ENCODE data around the gene NRG2. TPM values are rescaled to one million over a fixed set of nuclear protein-coding genes. Genes with fewer than 3 reads are reported as not detected.

The NRG2 gene
- total and polyA plus RNA-seq, 5 donors: 1.1 to 3.6 (median 1.8) TPM

GRCh38 chr5:139915266-139915665 is 127.8 kb downstream of the NRG2 start:
- Histone ChIP-seq H3K27me3 (ENCODE audit: control insufficient read depth, insufficient read depth) (no peaks in the 10 kb centered on the region), H3K4me1 (ENCODE audit: control insufficient read depth, insufficient read depth, low read length) (no peaks in the 10 kb centered on the region), H3K4me3 (ENCODE audit: low read length) (no peak overlapping the region), H3K9me3 (ENCODE audit: control insufficient read depth, low read length) (no peaks in the 10 kb centered on the region), H3K27ac (ENCODE audit: low read length) (no peak overlapping the region)
- 79% methylated on average over 3 of the region's 3 CpGs for WGBS
- DNase-seq: no peak
- intact Hi-C loops (cut with DNase I): no loop called here
- no peak for ATAC-seq

DNA sequence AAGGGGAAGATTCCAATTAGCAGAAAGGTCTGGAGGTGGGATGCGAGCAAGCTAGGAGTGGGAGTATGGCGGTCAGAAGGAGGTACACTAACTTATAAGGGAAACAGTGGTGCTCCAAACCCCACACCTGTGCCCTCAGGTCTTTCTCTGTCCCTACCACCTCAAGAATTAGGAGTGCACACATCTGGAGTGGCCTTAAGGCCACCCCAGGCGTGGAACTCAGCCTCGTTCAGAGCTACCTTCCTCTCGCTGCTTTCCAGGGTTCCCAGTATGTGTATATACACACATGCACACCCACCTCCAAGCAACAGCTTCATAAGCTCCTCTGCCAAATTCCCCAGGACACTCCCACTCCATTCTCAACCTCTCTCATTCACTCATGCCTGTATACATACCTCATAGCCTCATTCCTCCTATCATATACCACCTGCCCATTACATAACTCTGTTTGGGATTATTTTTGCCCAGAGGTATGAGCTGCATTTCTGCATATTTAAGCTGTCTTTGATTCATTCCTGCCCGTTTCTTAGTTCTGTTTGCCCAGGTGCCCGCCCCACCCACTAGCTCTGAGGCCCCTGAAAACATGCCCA is 128.8 kb downstream of the NRG2 start:
- WGBS: 84% methylated on average over 7 of the region's 7 CpGs
- DNase-seq: no peak
- no peaks in the 10 kb centered on the region for H3K27me3 ChIP-seq (ENCODE audit: control insufficient read depth, insufficient read depth)
- no peak for ATAC-seq
- H3K9me3 ChIP-seq (ENCODE audit: control insufficient read depth, low read length): no peaks in the 10 kb centered on the region
- intact Hi-C loops (cut with DNase I): no loop called here
- no peaks in the 10 kb centered on the region for H3K4me1 ChIP-seq (ENCODE audit: control insufficient read depth, insufficient read depth, low read length)
- H3K4me3 ChIP-seq (ENCODE audit: low read length): no peak overlapping the region
- no peak overlapping the region for H3K27ac ChIP-seq (ENCODE audit: low read length)

- intact Hi-C loops (cut with DNase I): no loop called here
- ATAC-seq: no peak
- WGBS: 96% methylated on average over 4 of the region's 4 CpGs
- H3K4me1 ChIP-seq (ENCODE audit: control insufficient read depth, insufficient read depth, low read length): no peaks in the 10 kb centered on the region
- no peaks in the 10 kb centered on the region for H3K27me3 ChIP-seq (ENCODE audit: control insufficient read depth, insufficient read depth)
- no peaks in the 10 kb centered on the region for H3K9me3 ChIP-seq (ENCODE audit: control insufficient read depth, low read length)
- no peak overlapping the region for H3K27ac ChIP-seq (ENCODE audit: low read length)
- DNase-seq: no peak
- H3K4me3 ChIP-seq (ENCODE audit: low read length): no peak overlapping the region
Observed at GRCh38 chr5:139912804-139913203, 130.3 kb downstream of the NRG2 start.

- Histone ChIP-seq H3K4me3 (ENCODE audit: low read length) (no peak overlapping the region), H3K4me1 (ENCODE audit: control insufficient read depth, insufficient read depth, low read length) (no peaks in the 10 kb centered on the region), H3K9me3 (ENCODE audit: control insufficient read depth, low read length) (no peaks in the 10 kb centered on the region), H3K27ac (ENCODE audit: low read length) (no peak overlapping the region), H3K27me3 (ENCODE audit: control insufficient read depth, insufficient read depth) (no peaks in the 10 kb centered on the region)
- intact Hi-C loops (cut with DNase I): no loop called here
- WGBS: 89% methylated on average over 3 of the region's 3 CpGs
- DNase-seq (no peak), ATAC-seq (no peak)
Observed at GRCh38 chr5:139912158-139912557, 130.9 kb downstream of the NRG2 start.

DNA sequence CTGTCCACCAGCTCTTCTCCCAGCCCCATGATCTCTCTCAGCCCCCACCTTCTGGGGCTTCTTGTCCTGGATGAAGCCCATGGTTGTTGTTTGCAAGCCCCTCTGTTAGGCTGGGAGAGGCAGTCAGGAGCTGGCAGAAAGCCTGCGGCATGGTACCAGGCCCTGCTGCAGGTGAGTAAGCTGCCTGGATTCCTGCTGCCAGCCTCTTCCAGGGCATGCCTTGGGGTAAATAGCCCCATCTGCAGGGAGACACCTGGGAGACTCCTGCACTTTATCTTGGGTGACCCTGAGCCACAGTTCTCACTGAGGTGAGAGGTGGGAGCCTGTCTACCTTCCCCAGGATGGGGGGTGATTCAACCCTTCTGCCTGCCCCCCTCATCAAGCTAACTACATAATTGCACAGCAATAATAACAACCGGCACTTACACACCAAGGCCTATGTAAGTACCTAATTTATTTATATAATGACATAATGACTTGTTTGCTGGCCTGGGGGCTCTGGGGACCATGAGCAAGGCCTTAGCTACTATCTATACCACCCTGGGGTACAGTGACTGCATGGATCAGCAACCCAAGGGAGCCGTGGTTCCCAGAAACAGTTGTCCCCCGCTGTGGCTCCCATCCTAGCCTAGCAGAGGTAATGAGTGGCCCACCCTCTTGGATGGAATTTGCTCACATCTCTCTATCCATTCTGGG is 131.5 kb downstream of the NRG2 start:
- intact Hi-C loops (cut with DNase I): no loop called here
- Histone ChIP-seq H3K27ac (ENCODE audit: low read length) (no peak overlapping the region), H3K4me1 (ENCODE audit: control insufficient read depth, insufficient read depth, low read length) (no peaks in the 10 kb centered on the region), H3K4me3 (ENCODE audit: low read length) (no peak overlapping the region), H3K27me3 (ENCODE audit: control insufficient read depth, insufficient read depth) (no peaks in the 10 kb centered on the region), H3K9me3 (ENCODE audit: control insufficient read depth, low read length) (no peaks in the 10 kb centered on the region)
- no peak for ATAC-seq
- DNase-seq: no peak
- WGBS: 97% methylated on average over 4 of the region's 4 CpGs

DNA sequence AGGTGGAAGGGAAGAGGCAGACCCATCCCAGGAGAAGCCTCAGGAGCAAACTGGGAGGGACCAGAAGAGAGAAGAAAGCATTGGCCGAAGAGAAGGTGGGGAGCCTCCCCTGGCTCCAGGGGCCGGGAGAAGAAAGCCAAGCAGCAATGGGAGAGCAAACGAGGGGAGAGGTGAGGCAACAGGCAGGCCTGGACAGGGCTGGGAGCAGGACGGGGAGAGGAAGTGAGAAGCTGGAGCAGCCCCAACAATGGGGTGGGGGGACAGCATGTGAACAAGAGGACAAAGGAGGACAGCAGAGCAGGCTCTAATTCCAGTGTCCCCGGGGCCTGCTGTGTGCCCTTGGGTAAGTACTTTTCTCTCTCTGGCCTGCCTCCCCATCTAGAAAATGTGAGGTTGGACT is 132.2 kb downstream of the NRG2 start:
- intact Hi-C loops (cut with DNase I): no loop called here
- no peaks in the 10 kb centered on the region for H3K4me1 ChIP-seq (ENCODE audit: control insufficient read depth, insufficient read depth, low read length)
- H3K27ac ChIP-seq (ENCODE audit: low read length): no peak overlapping the region
- no peaks in the 10 kb centered on the region for H3K9me3 ChIP-seq (ENCODE audit: control insufficient read depth, low read length)
- 74% methylated on average over 5 of the region's 5 CpGs for WGBS
- ATAC-seq (no peak), DNase-seq (no peak)
- no peak overlapping the region for H3K4me3 ChIP-seq (ENCODE audit: low read length)
- no peaks in the 10 kb centered on the region for H3K27me3 ChIP-seq (ENCODE audit: control insufficient read depth, insufficient read depth)

- H3K27ac ChIP-seq (ENCODE audit: low read length): no peak overlapping the region
- H3K4me1 ChIP-seq (ENCODE audit: control insufficient read depth, insufficient read depth, low read length): no peaks in the 10 kb centered on the region
- ATAC-seq (no peak), DNase-seq (no peak)
- intact Hi-C loops (cut with DNase I): no loop called here
- no peaks in the 10 kb centered on the region for H3K9me3 ChIP-seq (ENCODE audit: control insufficient read depth, low read length)
- 67% methylated on average over 3 of the region's 3 CpGs for WGBS
- no peak overlapping the region for H3K4me3 ChIP-seq (ENCODE audit: low read length)
- H3K27me3 ChIP-seq (ENCODE audit: control insufficient read depth, insufficient read depth): no peaks in the 10 kb centered on the region
Observed at GRCh38 chr5:139910036-139910435, 133.1 kb downstream of the NRG2 start.

GRCh38 chr5:139908749-139909148 is 134.3 kb downstream of the NRG2 start:
- no peaks in the 10 kb centered on the region for H3K9me3 ChIP-seq (ENCODE audit: control insufficient read depth, low read length)
- H3K27ac ChIP-seq (ENCODE audit: low read length): no peak overlapping the region
- intact Hi-C loops (cut with DNase I): no loop called here
- DNase-seq (peak in 2 of 3 donors; percentile 45 to 68), ATAC-seq (peak; percentile 22 to 37)
- H3K4me3 ChIP-seq (ENCODE audit: low read length): no peak overlapping the region
- H3K27me3 ChIP-seq (ENCODE audit: control insufficient read depth, insufficient read depth): no peaks in the 10 kb centered on the region
- 80% methylated on average over 2 of the region's 2 CpGs for WGBS
- peaks cover 2% of the 10 kb centered on the region for H3K4me1 ChIP-seq (ENCODE audit: control insufficient read depth, insufficient read depth, low read length)

GRCh38 chr5:139906661-139907060 is 136.4 kb downstream of the NRG2 start:
- no peak overlapping the region for H3K4me3 ChIP-seq (ENCODE audit: low read length)
- no peak for DNase-seq
- H3K27me3 ChIP-seq (ENCODE audit: control insufficient read depth, insufficient read depth): no peaks in the 10 kb centered on the region
- WGBS: 97% methylated on average over 2 of the region's 2 CpGs
- no peaks in the 10 kb centered on the region for H3K9me3 ChIP-seq (ENCODE audit: control insufficient read depth, low read length)
- ATAC-seq: no peak
- H3K27ac ChIP-seq (ENCODE audit: low read length): no peak overlapping the region
- intact Hi-C loops (cut with DNase I): no loop called here
- peaks cover 2% of the 10 kb centered on the region for H3K4me1 ChIP-seq (ENCODE audit: control insufficient read depth, insufficient read depth, low read length)

DNA sequence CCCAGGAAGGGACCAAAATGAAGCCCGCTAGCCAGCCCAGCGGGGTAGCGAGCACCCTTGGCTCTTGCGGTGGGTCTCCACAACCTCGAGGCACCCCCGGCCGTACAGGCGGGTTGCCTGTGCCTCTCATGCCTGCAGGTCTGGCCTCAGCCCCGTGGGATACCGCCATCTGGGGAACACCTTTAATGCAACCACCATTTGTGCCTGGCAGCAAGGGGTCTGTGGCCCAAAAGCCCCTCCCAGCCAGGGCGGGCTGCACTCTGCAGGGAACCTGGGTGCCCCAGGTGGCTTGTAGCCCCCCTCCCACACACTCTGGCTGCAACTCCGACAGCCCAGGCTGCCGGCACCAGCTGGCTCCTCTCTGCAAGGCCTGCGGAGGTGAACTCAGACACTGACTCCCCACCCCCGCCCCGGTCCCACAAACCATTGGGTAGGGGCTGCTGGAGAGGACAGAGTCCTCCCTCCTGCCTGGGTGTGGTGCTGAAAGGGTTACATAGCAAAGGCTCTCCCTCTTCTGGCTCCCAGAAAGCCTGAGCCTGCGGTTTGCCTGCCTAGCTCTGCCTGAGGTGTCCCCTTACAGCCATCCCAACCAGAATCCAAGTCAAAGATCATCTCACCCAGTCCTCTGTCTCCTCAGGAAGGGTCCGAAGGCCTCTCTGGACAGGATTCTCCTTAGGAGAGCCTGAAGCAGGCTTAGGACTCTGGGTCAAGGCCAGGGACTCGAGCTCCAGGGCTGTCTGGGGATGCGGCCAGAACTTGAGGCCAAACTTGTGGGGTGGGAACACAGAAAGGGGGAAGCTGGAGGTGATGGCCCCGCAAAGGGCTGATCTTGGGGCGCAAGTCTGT is 138.1 kb downstream of the NRG2 start:
- WGBS: 24% methylated on average over 22 of the region's 22 CpGs
- Histone ChIP-seq H3K27ac (ENCODE audit: low read length) (no peak overlapping the region), H3K4me1 (ENCODE audit: control insufficient read depth, insufficient read depth, low read length) (peaks cover 2% of the 10 kb centered on the region), H3K27me3 (ENCODE audit: control insufficient read depth, insufficient read depth) (no peaks in the 10 kb centered on the region), H3K9me3 (ENCODE audit: control insufficient read depth, low read length) (no peaks in the 10 kb centered on the region), H3K4me3 (ENCODE audit: low read length) (peak overlapping the region; percentile 52)
- ATAC-seq (peak; percentile 14 to 20), DNase-seq (peak in 2 of 3 donors; percentile 66 to 73)
- intact Hi-C loops (cut with DNase I): no loop called here

DNA sequence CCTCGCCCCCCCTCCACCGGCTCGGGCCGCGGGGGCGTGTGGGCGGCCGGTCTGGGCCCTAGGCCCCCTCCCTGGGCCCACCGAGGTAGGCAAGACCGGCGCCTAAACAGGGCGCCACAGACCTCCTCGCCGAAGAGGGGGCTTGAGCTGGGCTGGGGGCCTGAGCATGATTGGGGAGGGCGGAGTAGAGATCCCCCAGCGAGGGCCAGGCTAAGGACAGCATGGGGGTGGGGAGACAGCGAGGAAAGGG is 138.6 kb downstream of the NRG2 start:
- 2% methylated on average over 17 of the region's 17 CpGs for WGBS
- H3K9me3 ChIP-seq (ENCODE audit: control insufficient read depth, low read length): no peaks in the 10 kb centered on the region
- ATAC-seq: peak in 1 of 2 donors; percentile 5
- no peaks in the 10 kb centered on the region for H3K27me3 ChIP-seq (ENCODE audit: control insufficient read depth, insufficient read depth)
- peak overlapping the region; percentile 52 for H3K4me3 ChIP-seq (ENCODE audit: low read length)
- no peak for DNase-seq
- H3K27ac ChIP-seq (ENCODE audit: low read length): no peak overlapping the region
- H3K4me1 ChIP-seq (ENCODE audit: control insufficient read depth, insufficient read depth, low read length): peaks cover 2% of the 10 kb centered on the region
- intact Hi-C loops (cut with DNase I): no loop called here
